COR-L47 (cell line): ENCODE measurements around the gene SLC5A11.
"Not testable (repeated sequence)": the region's sequence is repeated elsewhere in the genome, so short reads cannot be mapped to it uniquely, and the experiment has no call there.

Source experiments
- DNase-seq: peaks from one replicate; lab custom pipeline; 2025; lab: John Stamatoyannopoulos, UW

The SLC5A11 gene

GRCh38 chr16:24845726-24846547 lies at the start of gene SLC5A11:
SLC5A11 (plus strand) TSS chr16:24845963; CDS start chr16:24858644, 12,681 bp downstream.
- DNase-seq: no peak

DNA sequence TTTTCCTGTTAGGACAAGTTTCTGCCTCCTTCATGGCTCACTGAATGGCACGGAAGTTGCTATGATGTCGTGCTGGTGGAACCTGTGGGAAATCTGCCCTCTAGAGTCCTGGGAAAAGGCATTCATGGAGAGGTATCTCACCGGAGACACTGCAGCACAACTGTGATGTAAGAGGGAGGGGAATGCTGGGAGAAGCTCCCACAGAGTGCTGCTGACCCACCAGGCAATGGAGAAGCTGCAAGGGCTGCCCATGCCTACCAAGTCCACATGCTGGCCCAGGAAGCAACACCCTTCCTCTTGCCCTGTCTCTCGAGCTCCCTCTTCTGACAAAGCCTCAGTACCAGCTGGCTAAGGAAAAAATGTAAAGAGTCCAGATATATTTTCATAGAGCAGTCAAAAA lies 45.2 kb upstream of the SLC5A11 start:
- DNase-seq: no peak

GRCh38 chr16:24801761-24802302 lies 43.9 kb upstream of the SLC5A11 start:
- no peak for DNase-seq

DNA sequence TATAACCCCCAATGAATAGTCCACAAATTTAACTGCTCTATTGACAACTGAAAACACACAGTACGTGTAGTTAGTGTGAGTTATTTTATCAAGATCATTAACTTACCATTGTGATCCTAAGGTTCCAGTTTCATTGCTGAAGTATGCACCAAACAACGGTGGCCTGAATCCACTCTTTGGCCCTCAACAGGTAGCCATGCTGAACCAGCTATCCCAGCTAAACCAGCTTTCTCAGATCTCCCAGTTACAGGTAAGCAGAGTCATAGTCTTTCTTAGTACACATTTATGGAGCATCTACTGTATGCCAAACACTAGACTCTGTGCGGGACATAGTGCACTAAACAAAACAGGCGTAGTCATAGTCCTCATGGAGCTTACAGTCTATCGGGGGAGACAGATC lies 40.3 kb upstream of the SLC5A11 start:
- DNase-seq: no peak

DNA sequence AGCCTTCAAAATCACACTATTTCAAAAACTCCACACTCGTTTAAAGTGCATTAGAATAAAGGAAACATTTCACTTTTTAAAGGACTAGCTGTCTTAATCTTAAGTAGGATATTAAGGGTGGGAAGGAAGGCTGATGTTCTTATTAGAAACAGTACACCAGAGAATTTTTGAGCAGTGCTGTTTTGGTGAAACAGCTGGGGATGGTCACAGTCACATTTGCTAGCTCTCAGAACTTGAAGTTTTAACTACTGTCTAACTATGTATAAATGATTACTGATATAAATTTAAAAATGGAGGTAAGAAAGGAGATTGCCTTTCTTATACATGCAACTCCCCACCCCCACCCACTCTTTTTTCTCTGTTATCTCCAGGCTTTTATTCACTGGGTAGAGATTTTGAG lies 38.5 kb upstream of the SLC5A11 start:
- no peak for DNase-seq

- no peak for DNase-seq
These were observed 34.6 kb upstream of the SLC5A11 start for GRCh38 chr16:24810951-24811843.

DNA sequence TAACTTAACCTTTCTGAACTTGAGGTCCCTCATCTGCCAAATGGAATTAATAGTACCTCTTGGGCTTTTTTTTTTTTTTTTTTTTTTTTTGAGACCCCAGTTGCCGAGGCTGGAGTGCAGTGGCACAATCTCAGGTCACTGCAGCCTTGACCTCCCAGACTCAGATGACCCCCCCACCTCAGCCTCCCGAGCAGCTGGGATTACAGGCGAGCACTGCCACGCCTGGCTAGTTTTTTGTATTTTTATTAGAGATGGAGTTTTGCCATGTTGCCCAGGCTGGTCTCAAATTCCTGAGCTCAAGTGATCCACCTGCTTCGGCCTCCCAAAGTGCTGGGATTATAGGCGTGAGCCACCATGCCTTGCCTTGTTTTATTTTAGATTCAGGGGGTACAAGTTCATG lies 33.0 kb upstream of the SLC5A11 start:
- DNase-seq: not testable (repeated sequence)

DNA sequence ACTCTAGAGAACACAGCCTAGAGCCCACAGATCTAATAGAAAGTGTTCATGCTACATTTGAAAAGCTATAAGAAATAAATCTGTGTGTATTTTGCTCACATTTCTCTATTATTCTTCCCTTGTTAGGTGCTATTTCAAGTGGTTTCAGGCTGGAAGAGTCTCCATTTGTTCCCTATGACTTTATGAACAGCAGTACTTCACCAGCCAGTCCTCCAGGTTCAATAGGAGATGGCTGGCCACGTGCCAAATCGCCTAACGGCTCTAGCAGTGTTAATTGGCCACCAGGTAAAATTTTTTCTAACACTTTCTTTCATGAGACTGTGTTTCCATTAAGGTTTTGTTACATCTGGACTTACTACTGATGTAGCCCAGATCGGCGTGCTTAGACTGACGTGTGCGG lies 30.7 kb upstream of the SLC5A11 start:
- peak; percentile 2 for DNase-seq

- DNase-seq: no peak
These were observed 29.1 kb upstream of the SLC5A11 start for GRCh38 chr16:24816688-24817087.

DNA sequence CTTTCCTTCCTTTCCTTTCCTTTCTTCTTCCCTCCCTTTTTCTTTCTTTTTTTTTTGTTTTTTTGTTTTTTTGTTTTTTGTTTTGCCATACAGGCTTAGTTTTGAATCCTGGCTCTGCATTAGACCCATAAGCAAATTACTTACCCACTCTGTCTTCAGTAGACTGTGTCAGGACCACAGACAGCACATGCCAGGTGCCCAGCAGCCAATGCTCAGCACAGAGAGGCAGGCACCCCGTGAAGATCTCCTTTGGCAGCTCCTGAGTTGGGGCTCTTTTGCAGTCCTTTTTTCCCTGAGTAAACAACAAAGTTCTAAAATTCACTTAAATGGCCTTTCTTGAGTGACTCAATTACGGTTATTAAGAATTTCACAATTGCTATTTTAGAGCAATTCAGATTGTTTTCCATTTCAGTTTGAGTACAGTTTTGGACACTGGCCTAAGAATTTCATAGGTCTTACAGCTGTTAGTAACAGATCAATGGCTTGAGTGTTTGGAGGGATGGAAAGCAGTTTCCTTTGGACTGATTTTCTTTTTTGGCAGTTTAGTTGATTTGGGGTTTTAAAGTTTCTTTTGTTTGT lies 26.2 kb upstream of the SLC5A11 start:
- no peak for DNase-seq

GRCh38 chr16:24820522-24820921 lies 25.2 kb upstream of the SLC5A11 start:
- DNase-seq: no peak

- DNase-seq: no peak
These were observed 24.6 kb upstream of the SLC5A11 start for GRCh38 chr16:24821129-24821528.

DNA sequence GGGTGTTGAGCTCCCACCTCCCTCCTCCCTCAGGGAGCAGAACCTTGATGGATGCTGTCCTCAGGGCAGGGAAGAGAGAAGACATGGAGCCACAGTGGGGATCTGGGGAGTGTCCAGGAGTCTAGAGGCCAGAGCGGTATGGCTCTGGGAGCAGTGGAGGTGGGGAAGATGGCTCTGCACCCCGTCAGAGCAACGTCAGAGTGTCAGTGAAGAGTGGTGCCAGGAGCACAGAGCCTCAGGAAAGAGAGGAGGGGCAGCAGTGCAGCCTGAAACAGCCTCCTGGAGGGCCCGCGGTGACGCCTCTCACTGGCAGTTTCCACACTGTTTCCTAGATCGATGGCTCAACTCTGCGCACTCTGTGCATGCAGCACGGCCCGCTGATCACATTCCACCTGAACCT lies 23.2 kb upstream of the SLC5A11 start:
- DNase-seq: no peak

- no peak for DNase-seq
These were observed 22.8 kb upstream of the SLC5A11 start for GRCh38 chr16:24822974-24823373.

DNA sequence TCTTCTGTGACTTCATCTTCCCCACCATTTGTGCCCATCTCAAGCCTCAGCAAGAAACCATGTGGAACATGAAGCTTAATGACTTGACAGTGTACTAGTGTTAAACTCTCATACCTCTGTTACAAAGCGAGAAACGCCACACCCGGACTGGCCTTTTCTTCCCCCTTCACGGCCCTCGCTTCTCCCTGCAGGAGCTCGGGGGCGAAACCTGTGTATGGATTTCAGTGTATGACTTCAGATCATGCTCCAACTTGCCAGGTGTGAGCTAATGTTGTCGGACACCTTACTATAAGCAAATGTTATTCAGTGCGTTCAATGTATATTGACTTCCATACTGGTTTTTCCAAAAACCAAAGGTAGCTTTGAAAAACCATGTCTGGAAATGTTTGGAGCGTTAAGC lies 20.1 kb upstream of the SLC5A11 start:
- no peak for DNase-seq

DNA sequence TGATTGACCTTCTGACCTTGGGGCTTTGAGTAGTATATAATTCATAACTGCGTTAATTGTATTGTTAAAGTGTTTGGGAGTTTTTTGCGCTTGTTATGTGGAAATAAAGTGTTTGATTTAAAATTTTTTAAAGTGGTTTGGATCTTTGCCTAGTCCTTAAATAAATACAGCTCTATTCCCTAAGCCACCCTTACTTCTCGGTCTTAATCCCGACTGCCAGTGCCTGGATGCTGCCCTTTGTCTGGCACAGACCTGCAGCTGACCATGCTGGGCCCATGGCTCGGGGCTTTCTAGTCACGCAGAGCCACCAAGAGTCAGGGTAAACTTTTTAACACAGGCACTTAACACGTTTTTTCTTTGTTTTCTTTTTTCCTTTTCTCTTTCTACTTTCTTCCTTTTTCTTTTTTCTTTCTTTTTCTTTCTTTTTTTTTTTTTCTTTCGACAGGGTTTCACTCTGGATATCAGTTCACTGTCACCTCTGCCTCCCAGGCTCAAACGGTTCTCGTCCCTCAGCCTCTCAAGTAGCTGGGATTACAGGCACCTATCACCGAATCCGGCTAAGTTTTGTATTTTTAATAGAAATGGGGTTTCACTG lies 19.6 kb upstream of the SLC5A11 start:
- DNase-seq: no peak

GRCh38 chr16:24826817-24827566 lies 18.8 kb upstream of the SLC5A11 start:
- DNase-seq: no peak

- no peak for DNase-seq
These were observed 16.6 kb upstream of the SLC5A11 start for GRCh38 chr16:24829153-24829552.

- no peak for DNase-seq
These were observed 12.4 kb upstream of the SLC5A11 start for GRCh38 chr16:24833352-24833751.

DNA sequence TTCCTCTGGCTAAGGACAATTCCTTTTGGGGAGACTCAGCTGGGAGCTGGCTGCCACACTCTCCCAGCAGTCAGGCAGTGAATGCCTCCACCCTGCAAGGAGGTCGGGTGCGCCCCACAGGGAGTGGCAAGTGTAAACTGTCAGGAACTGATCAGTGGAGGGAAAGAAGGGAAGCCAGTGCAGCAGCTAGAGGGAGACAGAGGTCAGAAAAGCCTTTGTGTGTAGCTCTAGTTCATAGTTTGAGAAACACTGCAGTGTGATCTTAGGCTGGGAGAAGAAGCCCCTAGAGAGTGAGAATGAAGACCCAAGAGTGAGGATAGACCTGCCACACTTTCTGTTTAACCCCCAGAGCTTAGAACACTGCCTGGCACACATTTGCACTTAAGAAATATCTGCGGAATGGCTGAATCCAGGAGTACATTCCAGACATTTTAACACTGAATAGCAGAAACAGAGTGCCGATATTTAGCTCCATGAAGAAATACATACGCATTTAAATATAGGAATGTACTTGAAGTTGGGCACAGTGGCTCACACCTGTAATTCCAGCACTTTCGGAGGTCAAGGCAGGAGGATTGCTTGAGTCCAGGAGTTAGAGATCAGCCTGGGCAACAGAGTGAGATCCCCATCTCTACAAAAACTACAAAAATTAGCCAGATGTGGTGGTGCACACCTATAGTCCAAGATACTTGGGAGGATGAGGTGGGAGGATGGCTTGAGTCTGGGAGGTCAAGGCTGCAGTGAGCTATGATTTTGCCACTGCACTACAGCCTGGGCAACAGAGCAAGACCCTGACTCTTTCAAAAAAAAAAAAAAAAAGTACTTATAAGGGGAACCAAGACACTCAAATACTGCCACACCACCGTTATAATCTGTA lies 11.1 kb upstream of the SLC5A11 start:
- DNase-seq: peak; percentile 9
